HCT116 (cell line): ENCODE results near the gene PRR5L. TPM values are rescaled to one million over a fixed set of nuclear protein-coding genes. Genes with fewer than 3 reads are reported as not detected.

Experiments
- ATAC-seq: fragments of 200-7000 bp; cut with Tn5 transposase; 2 replicates; pipeline ENCODE4 v1.9.1; 2020; ENCODE audit warnings: mild to moderate bottlenecking, moderate library complexity
- BruUV-seq: library from RNA; stranded (reverse); fragments of 400-500 nt; replicated peaks from 2 replicates; lab custom pipeline; 2021; lab: Mats Ljungman, UMichigan
- CTCF ChIA-PET: fragments of 300-600 bp; sonication (Branson Sonifier 250); formaldehyde crosslinking; loops from one replicate; lab custom pipeline; 2021; ENCODE audit warnings: antibody characterized with exemption; lab: Charles Lee
- POLR2A ChIA-PET: fragments of 300-600, 350-600 bp; sonication (Branson Sonifier 250); formaldehyde crosslinking; loops from one replicate; lab custom pipeline; 2021; ENCODE audit warnings: antibody characterized with exemption; lab: Charles Lee
- RAD21 ChIA-PET, 2 experiments: fragments of 300-600 bp; sonication (Branson Sonifier 250); formaldehyde crosslinking; loops; one replicate each; lab custom pipeline; 2023; ENCODE audit warnings: low total read pairs in 2 of 2; ENCODE audit not compliant: uncharacterized antibody in 2 of 2, unreplicated experiment in 2 of 2, low non-redundant PET in 1 of 2; lab: Charles Lee
- DNase-seq: peaks from one replicate; pipeline ENCODE4 v3.0.0-alpha.2; 2010; ENCODE audit warnings: low read depth, low spot score
- H2AFZ ChIP-seq: fragments of 200-600 bp; shearing (Covaris generic), sonication (generic); 2 replicates; pipeline ENCODE4 v1.6.1; 2017; ENCODE audit warnings: low read depth, mixed run types, mixed read lengths, antibody characterized with exemption, low read length; ENCODE audit not compliant: poor library complexity, severe bottlenecking
- H3K27ac ChIP-seq: 2 replicates; pipeline ENCODE4 v1.5.1; 2012; ENCODE audit warnings: low read depth, low read length
- H3K27me3 ChIP-seq: fragments of 200-600 bp; sonication (generic); 2 replicates; pipeline ENCODE4 v1.6.1; 2016; ENCODE audit warnings: mixed run types, low read length, mixed read lengths; ENCODE audit not compliant: insufficient read depth
- H3K36me3 ChIP-seq, 2 experiments: fragments of 200-500 bp in 1 of 2; fragments of 200-600 bp in 1 of 2; sonication (Bioruptor generic) in 1 of 2; sonication (generic) in 1 of 2; 2 replicates each; pipeline versions ENCODE4 v1.5.1 to v1.6.1; 2014 to 2016; ENCODE audit warnings: low read length in 2 of 2, inconsistent platforms in 1 of 2, mixed read lengths in 1 of 2, mixed run types in 1 of 2; ENCODE audit not compliant: insufficient read depth in 2 of 2, control insufficient read depth in 1 of 2
- H3K4me1 ChIP-seq, 2 experiments: fragments of 200-600 bp in 1 of 2; sonication (generic) in 1 of 2; 2 replicates each; pipeline versions ENCODE4 v1.5.1 to v1.6.1; 2012 to 2017; ENCODE audit warnings: low read length in 2 of 2, inconsistent platforms in 1 of 2, mild to moderate bottlenecking in 1 of 2, mixed read lengths in 1 of 2, mixed run types in 1 of 2, moderate library complexity in 1 of 2; ENCODE audit not compliant: insufficient read depth in 2 of 2, control insufficient read depth in 1 of 2
- H3K4me2 ChIP-seq: fragments of 200-600 bp; sonication (generic); 2 replicates; pipeline ENCODE4 v1.6.1; 2017; ENCODE audit warnings: mixed run types, low read length, mixed read lengths
- H3K4me3 ChIP-seq, 2 experiments: fragments of 200-600 bp in 1 of 2; sonication (generic) in 1 of 2; replicated peaks in 1 of 2; 2 replicates each; pipeline ENCODE4 v1.5.1; 2011 to 2016; ENCODE audit warnings: low read length in 2 of 2, control low read depth in 1 of 2, low read depth in 1 of 2, mild to moderate bottlenecking in 1 of 2, mixed read lengths in 1 of 2, mixed run types in 1 of 2
- H3K79me2 ChIP-seq: fragments of 200-600 bp; sonication (generic); 2 replicates; pipeline ENCODE4 v1.6.1; 2017; ENCODE audit warnings: mild to moderate bottlenecking, mixed run types, low read length, moderate library complexity, mixed read lengths; ENCODE audit not compliant: insufficient read depth
- H3K9ac ChIP-seq: fragments of 200-600 bp; sonication (generic); 2 replicates; pipeline ENCODE4 v1.6.1; 2016; ENCODE audit warnings: low read length, mixed read lengths
- H3K9me2 ChIP-seq: fragments of 200-600 bp; sonication (generic), shearing (Covaris generic); 2 replicates; pipeline ENCODE4 v1.6.1; 2017; ENCODE audit warnings: mixed run types, mild to moderate bottlenecking, moderate library complexity; ENCODE audit not compliant: insufficient read depth
- H3K9me3 ChIP-seq, 2 experiments: fragments of 200-500 bp in 1 of 2; fragments of 200-600 bp in 1 of 2; sonication (Bioruptor generic) in 1 of 2; sonication (generic) in 1 of 2; 2 replicates each; pipeline ENCODE4 v1.6.1; 2014 to 2017; ENCODE audit warnings: low read length in 2 of 2, mixed read lengths in 2 of 2, inconsistent platforms in 1 of 2, low read depth in 1 of 2, mild to moderate bottlenecking in 1 of 2, mixed run types in 1 of 2, moderate library complexity in 1 of 2; ENCODE audit not compliant: control insufficient read depth in 1 of 2, insufficient read depth in 1 of 2
- H4K20me1 ChIP-seq: fragments of 200-600 bp; sonication (generic), shearing (Covaris generic); 2 replicates; pipeline ENCODE4 v1.6.1; 2017; ENCODE audit warnings: mixed run types, mild to moderate bottlenecking, moderate library complexity; ENCODE audit not compliant: insufficient read depth
- ATF3 ChIP-seq: IDR thresholded peaks from 2 replicates; pipeline ENCODE4 v1.6.1; 2012
- CBX3 ChIP-seq: IDR thresholded peaks from 2 replicates; pipeline ENCODE4 v1.6.1; 2012; ENCODE audit warnings: low read depth
- EGR1 ChIP-seq: IDR thresholded peaks from 2 replicates; pipeline ENCODE4 v1.6.1; 2012; ENCODE audit warnings: low read depth
- ELF1 ChIP-seq: IDR thresholded peaks from 2 replicates; pipeline ENCODE4 v1.6.1; 2012; ENCODE audit warnings: low read depth, borderline replicate concordance
- EZH2phosphoT487 ChIP-seq: fragments of 200-600 bp; IDR thresholded peaks from 2 replicates; pipeline ENCODE4 v1.6.1; 2018; ENCODE audit warnings: antibody characterized with exemption, borderline replicate concordance
- MAX ChIP-seq: IDR thresholded peaks from 2 replicates; pipeline ENCODE4 v1.6.1; 2012
- RAD21 ChIP-seq: IDR thresholded peaks from 2 replicates; pipeline ENCODE4 v1.6.1; 2012; ENCODE audit warnings: low read depth, mild to moderate bottlenecking
- TCF7L2 ChIP-seq: IDR thresholded peaks from 2 replicates; pipeline ENCODE4 v1.7.0; 2011; ENCODE audit warnings: borderline replicate concordance, inconsistent platforms; ENCODE audit not compliant: insufficient read depth, insufficient read length; ENCODE audit errors: extremely low read depth
- intact Hi-C: fragments of 100-400 bp; cut with micrococcal nuclease; formaldehyde crosslinking; loops from 2 replicates; pipeline ENCODE4 v1.10.0; 2022
- total RNA-seq: library from RNA; stranded (reverse); gene quantifications from one replicate; pipeline ENCODE4 v1.2.1, GENCODE V29; 2021; ENCODE audit not compliant: unreplicated experiment
- TF ChIP-seq, protein P1 (sequence below): IDR thresholded peaks from 2 replicates; pipeline ENCODE4 v1.6.1; 2011; ENCODE audit warnings: mild to moderate bottlenecking, low read length, moderate library complexity; ENCODE audit not compliant: insufficient replicate concordance; ENCODE audit errors: extremely low read depth
- TF ChIP-seq, protein P2 (sequence below), 3 experiments: fragments of 200-600 bp in 1 of 3; sonication (generic) in 1 of 3; IDR thresholded peaks in 2 of 3; conservative IDR thresholded peaks in 1 of 3; 2 replicates each; pipeline ENCODE4 v1.5.1; 2012 to 2017; ENCODE audit warnings: low read depth in 2 of 3, low read length in 2 of 3, antibody characterized with exemption in 1 of 3, borderline replicate concordance in 1 of 3, control low read depth in 1 of 3, mild to moderate bottlenecking in 1 of 3, mixed read lengths in 1 of 3, mixed run types in 1 of 3, moderate library complexity in 1 of 3; ENCODE audit not compliant: insufficient read depth in 1 of 3
- TF ChIP-seq, protein P3 (sequence below): IDR thresholded peaks from 2 replicates; pipeline ENCODE4 v1.6.1; 2012; ENCODE audit warnings: low read depth

The PRR5L gene
- total RNA-seq, 1 experiment from 2014 or later, result 0.47 TPM

DNA sequence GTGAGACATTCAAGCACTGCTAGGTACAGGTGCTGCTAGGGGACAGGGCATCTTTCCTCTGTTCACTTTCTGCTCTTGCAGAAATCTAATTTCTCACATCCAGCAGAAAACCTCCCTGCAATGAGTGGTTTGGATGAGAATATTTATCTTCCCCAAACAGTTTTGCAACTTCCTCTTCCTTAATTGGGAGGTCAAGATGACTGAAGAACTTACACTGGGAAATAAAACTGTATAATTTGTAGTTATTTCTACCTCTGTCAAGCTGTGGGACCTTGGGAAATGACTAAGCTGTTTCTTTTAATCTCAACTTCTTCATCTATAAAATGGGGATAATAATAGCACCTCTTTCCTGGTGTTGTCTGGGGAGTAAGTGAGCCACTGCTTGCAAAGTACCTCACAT is 69.8 kb downstream of the PRR5L start:
- H3K27ac ChIP-seq, result no peak overlapping the region
- ChIA-PET RAD21 (no interaction called here), POLR2A (no interaction called here), CTCF (no interaction called here)
- no peak overlapping the region for H3K9ac ChIP-seq
- no peaks in the 10 kb centered on the region for H3K9me2 ChIP-seq
- ATAC-seq (no peak), DNase-seq (no peak)
- TF ChIP-seq, protein P1, sequence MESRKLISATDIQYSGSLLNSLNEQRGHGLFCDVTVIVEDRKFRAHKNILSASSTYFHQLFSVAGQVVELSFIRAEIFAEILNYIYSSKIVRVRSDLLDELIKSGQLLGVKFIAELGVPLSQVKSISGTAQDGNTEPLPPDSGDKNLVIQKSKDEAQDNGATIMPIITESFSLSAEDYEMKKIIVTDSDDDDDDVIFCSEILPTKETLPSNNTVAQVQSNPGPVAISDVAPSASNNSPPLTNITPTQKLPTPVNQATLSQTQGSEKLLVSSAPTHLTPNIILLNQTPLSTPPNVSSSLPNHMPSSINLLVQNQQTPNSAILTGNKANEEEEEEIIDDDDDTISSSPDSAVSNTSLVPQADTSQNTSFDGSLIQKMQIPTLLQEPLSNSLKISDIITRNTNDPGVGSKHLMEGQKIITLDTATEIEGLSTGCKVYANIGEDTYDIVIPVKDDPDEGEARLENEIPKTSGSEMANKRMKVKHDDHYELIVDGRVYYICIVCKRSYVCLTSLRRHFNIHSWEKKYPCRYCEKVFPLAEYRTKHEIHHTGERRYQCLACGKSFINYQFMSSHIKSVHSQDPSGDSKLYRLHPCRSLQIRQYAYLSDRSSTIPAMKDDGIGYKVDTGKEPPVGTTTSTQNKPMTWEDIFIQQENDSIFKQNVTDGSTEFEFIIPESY, result no peak
- TF ChIP-seq, protein P2, sequence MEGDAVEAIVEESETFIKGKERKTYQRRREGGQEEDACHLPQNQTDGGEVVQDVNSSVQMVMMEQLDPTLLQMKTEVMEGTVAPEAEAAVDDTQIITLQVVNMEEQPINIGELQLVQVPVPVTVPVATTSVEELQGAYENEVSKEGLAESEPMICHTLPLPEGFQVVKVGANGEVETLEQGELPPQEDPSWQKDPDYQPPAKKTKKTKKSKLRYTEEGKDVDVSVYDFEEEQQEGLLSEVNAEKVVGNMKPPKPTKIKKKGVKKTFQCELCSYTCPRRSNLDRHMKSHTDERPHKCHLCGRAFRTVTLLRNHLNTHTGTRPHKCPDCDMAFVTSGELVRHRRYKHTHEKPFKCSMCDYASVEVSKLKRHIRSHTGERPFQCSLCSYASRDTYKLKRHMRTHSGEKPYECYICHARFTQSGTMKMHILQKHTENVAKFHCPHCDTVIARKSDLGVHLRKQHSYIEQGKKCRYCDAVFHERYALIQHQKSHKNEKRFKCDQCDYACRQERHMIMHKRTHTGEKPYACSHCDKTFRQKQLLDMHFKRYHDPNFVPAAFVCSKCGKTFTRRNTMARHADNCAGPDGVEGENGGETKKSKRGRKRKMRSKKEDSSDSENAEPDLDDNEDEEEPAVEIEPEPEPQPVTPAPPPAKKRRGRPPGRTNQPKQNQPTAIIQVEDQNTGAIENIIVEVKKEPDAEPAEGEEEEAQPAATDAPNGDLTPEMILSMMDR (IDR thresholded peaks at IDR 0.05 in 2 of 3, conservative IDR thresholded peaks at IDR 0.05 in 1 of 3; ENCODE audit: borderline replicate concordance in 1 of 3, insufficient read depth in 1 of 3, low read depth in 2 of 3, low read length in 2 of 3), result no peak
- no peak for TF ChIP-seq ELF1
- TF ChIP-seq EZH2phosphoT487, result no peak
- no peak for TF ChIP-seq EGR1
- no peak for TF ChIP-seq CBX3
- TF ChIP-seq, protein P3, sequence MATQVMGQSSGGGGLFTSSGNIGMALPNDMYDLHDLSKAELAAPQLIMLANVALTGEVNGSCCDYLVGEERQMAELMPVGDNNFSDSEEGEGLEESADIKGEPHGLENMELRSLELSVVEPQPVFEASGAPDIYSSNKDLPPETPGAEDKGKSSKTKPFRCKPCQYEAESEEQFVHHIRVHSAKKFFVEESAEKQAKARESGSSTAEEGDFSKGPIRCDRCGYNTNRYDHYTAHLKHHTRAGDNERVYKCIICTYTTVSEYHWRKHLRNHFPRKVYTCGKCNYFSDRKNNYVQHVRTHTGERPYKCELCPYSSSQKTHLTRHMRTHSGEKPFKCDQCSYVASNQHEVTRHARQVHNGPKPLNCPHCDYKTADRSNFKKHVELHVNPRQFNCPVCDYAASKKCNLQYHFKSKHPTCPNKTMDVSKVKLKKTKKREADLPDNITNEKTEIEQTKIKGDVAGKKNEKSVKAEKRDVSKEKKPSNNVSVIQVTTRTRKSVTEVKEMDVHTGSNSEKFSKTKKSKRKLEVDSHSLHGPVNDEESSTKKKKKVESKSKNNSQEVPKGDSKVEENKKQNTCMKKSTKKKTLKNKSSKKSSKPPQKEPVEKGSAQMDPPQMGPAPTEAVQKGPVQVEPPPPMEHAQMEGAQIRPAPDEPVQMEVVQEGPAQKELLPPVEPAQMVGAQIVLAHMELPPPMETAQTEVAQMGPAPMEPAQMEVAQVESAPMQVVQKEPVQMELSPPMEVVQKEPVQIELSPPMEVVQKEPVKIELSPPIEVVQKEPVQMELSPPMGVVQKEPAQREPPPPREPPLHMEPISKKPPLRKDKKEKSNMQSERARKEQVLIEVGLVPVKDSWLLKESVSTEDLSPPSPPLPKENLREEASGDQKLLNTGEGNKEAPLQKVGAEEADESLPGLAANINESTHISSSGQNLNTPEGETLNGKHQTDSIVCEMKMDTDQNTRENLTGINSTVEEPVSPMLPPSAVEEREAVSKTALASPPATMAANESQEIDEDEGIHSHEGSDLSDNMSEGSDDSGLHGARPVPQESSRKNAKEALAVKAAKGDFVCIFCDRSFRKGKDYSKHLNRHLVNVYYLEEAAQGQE, result no peak
- no peak for TF ChIP-seq MAX
- TF ChIP-seq RAD21, result no peak
- no peak for TF ChIP-seq ATF3
- no peak for TF ChIP-seq TCF7L2
- intact Hi-C loops, result no loop called here
- H3K4me3 ChIP-seq, result no peak overlapping the region
- no TSS peak for BruUV-seq
- H3K4me2 ChIP-seq, result no peak overlapping the region
- H3K79me2 ChIP-seq, result no peaks in the 10 kb centered on the region
- H2AFZ ChIP-seq, result no peak overlapping the region
- no peaks in the 10 kb centered on the region for H3K36me3 ChIP-seq
- no peaks in the 10 kb centered on the region for H4K20me1 ChIP-seq
- H3K9me3 ChIP-seq, result no peaks in the 10 kb centered on the region
- peaks cover 39% of the 10 kb centered on the region for H3K27me3 ChIP-seq
- H3K4me1 ChIP-seq, result no peaks in the 10 kb centered on the region
